Activated T-cell treated with anti-CD3 and anti-CD28 coated beads, Interleukin-2, amount 50 U/mL, for 24 hours (primary cell): ENCODE measurements around the gene TERB1.

Experiments
- DNase-seq: peaks from one replicate; pipeline ENCODE4 v3.0.0-alpha.2; 2020
- H3K27ac Mint-ChIP-seq: 2 replicates; pipeline ENCODE4 v1.8.0; 2020; ENCODE audit warnings: mild to moderate bottlenecking, mixed read lengths
- H3K27me3 Mint-ChIP-seq: 2 replicates; pipeline ENCODE4 v1.8.0; 2020; ENCODE audit warnings: mixed read lengths
- H3K36me3 Mint-ChIP-seq: 2 replicates; pipeline ENCODE4 v1.8.0; 2020; ENCODE audit warnings: low read depth, mixed read lengths
- H3K4me1 Mint-ChIP-seq: 2 replicates; pipeline ENCODE4 v1.8.0; 2020; ENCODE audit warnings: low read depth, mixed read lengths
- H3K4me3 Mint-ChIP-seq: 2 replicates; pipeline ENCODE4 v1.8.0; 2020; ENCODE audit warnings: mild to moderate bottlenecking, moderate library complexity, mixed read lengths
- H3K9me3 Mint-ChIP-seq: 2 replicates; pipeline ENCODE4 v1.8.0; 2020; ENCODE audit warnings: mixed read lengths

Gene TERB1, protein sequence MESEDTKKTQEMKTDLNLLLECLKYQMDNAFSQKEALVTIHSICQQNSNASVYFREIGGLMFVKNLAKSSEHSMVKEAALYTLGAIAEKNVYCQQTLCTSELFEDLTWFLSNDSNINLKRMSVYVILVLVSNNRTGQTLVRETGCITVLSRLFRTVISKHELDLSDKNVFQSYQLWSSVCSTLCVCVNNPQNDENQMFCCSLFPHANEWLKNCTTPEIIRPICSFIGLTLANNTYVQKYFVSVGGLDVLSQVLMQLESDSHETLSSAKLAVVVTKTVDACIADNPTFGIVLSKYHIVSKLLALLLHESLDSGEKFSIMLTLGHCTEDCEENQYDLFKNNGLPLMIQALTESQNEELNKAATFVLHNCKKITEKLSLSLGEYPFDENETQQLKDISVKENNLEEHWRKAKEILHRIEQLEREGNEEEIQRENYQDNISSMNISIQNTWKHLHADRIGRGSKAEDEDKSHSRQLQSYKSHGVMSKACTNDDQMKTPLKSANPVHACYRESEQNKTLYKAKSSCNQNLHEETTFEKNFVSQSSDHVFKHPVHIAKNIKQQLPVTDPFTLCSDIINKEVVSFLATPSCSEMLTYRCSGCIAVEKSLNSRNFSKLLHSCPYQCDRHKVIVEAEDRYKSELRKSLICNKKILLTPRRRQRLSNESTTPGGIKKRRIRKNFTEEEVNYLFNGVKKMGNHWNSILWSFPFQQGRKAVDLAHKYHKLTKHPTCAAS

DNA sequence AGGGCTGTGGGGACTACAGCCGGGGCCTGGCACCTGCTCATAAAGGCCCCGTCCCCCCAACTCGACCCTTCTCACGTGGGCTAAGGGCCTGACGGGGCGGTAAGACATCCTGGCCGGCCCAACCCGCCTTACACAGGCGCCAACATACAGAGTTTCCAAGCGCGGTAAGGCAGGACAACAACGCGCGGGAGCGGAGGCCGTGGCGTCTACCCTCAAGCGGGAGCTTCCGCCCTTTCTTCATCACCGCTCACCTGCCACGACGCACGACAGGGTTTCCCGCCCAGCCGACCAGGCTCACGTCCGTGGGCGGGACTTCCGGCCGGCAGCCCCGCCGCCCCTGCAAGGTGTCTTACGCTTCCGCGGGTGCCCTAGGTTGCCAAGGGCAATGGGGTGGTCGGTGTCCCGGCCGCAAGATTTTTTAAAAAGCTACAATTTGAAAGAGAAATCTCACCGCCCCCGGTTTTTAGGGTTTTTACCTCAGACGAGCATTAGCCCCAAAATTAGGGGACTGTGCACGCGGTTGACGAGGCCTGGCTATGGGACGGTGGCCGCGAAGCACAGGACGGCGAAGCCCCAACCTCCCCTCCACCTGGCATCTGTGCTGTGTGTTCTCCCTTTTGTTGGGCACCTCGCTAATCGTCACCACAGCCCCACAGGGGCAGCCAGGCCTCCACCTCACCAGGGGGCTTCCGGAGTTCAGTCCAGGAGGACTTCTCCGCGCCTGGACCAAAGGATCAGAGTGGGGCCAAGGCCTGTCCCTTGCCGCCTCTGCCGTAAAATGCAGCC, at the start of gene TERB1:
TERB1 (minus strand) TSS at position 265 of the 786 bp plus-strand sequence. CDS start 4,786 bp downstream, outside the sequence.
- Mint-ChIP-seq H3K27ac (no peak within 1 kb of the TSS), H3K9me3 (no peaks in the 10 kb centered on the region), H3K27me3 (no peaks in the 10 kb centered on the region)

DNA sequence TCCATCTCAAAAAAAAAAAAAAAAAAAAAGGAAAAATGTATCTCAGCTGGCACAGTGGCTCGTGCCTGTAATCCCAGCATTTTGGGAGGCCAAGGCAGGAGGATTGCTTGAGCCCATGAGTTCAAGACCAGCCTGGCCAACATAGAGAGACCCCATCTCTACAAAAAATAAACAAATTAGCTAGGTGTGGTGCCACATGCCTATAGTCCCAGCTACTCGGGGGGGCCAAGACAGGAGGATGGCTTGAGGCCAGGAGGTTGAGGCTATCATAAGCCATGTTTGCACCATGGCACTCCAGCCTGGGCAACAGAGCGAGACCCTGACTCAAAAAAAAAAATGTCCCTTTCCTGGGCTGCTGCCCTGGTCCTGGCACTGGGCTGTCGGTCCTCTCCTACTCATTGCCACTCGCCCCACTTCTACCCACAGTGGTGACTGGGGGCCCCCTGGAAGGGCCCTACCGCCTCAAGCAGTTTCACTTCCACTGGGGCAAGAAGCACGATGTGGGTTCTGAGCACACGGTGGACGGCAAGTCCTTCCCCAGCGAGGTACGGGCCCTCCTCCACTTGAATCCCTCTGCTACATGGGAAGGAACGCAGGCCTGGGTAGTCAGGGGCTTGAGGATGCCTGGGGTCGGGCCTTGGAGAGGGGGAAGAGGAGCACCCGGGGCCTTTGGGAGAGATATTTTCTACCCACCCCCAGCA, 48.9 kb upstream of the TERB1 start:
- peak; percentile 0 for DNase-seq
- H3K4me1 Mint-ChIP-seq: peaks cover 7% of the 10 kb centered on the region
- H3K4me3 Mint-ChIP-seq: no peak overlapping the region
- peaks cover 16% of the 10 kb centered on the region for H3K27me3 Mint-ChIP-seq
- no peak overlapping the region for H3K27ac Mint-ChIP-seq
- no peaks in the 10 kb centered on the region for H3K36me3 Mint-ChIP-seq
- H3K9me3 Mint-ChIP-seq: no peaks in the 10 kb centered on the region

More for the DNA sequence above, at the start of gene TERB1:
- no peak within 1 kb of the TSS for H3K4me3 Mint-ChIP-seq
- H3K4me1 Mint-ChIP-seq: no peaks in the 10 kb centered on the region
- DNase-seq: no peak
- peaks cover 62% of the 10 kb centered on the region for H3K36me3 Mint-ChIP-seq

DNA sequence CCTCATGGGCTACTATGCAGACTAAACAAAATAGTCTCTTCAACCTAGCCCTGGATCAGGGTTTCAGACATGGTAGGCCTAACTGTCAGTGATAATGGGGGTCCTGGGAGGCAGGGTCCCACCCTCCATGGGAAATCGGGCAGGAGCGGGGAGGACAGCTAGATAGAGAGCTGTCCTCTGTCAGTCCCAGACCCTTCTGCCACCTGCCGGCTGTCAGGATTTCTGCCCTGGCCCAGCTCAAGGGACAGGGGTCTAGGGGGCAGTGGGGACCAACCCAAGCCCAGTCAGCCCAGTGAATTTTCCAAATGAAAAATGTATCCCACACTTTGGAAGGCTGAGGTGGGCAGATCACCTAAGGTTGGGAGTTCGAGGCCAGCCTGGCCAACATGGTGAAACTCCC, 48.2 kb upstream of the TERB1 start:
- Mint-ChIP-seq H3K4me1 (peaks cover 10% of the 10 kb centered on the region), H3K27me3 (peaks cover 23% of the 10 kb centered on the region), H3K9me3 (no peaks in the 10 kb centered on the region), H3K4me3 (no peak overlapping the region), H3K27ac (no peak overlapping the region), H3K36me3 (no peaks in the 10 kb centered on the region)
- peak; percentile 7 for DNase-seq

DNA sequence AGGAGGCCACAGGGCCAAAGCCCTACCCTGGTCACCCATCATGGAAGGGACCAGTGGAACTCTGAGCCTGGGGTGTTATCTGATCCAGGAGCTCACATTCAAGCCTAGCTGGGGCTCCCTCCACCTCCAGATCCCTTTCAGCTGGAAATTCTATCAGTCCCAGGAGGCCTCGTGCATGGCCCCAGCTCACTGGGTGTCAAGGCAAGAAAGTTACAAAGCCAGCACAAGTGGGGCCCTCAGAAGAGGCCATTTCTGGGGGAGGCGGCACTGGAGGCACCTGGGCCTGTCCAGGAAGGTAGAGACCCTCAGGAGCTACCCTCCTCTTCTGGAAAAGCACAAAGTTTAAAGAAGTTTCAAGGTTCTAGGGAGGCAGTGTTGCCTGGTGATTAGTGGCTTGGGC, 47.6 kb upstream of the TERB1 start:
- Mint-ChIP-seq H3K27me3 (peaks cover 25% of the 10 kb centered on the region), H3K27ac (no peak overlapping the region), H3K4me3 (no peak overlapping the region), H3K36me3 (no peaks in the 10 kb centered on the region), H3K9me3 (no peaks in the 10 kb centered on the region), H3K4me1 (peaks cover 11% of the 10 kb centered on the region)
- peak; percentile 15 for DNase-seq

DNA sequence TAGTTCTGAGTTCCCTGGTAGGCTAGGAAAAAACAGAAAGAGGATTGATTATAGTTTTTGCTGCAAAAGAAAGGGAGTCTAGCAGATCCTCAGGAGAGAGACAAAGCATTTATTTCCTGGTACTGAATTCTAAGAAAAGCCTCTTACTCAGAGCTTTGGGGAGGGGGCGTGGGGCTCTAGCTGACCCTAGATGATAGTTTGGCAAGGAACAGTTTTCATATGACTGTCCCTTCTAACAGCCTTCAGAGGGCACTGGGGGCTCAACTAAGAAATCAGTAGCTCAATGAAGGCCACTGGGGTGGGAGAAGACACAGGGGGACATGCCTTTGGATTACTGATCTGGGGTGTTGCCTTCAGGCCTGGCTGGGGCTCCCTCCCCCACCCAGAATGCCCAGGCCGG, 46.8 kb upstream of the TERB1 start:
- Mint-ChIP-seq H3K27ac (no peak overlapping the region), H3K4me3 (no peak overlapping the region), H3K36me3 (no peaks in the 10 kb centered on the region), H3K9me3 (no peaks in the 10 kb centered on the region), H3K27me3 (peaks cover 33% of the 10 kb centered on the region), H3K4me1 (peaks cover 14% of the 10 kb centered on the region)
- DNase-seq: no peak

DNA sequence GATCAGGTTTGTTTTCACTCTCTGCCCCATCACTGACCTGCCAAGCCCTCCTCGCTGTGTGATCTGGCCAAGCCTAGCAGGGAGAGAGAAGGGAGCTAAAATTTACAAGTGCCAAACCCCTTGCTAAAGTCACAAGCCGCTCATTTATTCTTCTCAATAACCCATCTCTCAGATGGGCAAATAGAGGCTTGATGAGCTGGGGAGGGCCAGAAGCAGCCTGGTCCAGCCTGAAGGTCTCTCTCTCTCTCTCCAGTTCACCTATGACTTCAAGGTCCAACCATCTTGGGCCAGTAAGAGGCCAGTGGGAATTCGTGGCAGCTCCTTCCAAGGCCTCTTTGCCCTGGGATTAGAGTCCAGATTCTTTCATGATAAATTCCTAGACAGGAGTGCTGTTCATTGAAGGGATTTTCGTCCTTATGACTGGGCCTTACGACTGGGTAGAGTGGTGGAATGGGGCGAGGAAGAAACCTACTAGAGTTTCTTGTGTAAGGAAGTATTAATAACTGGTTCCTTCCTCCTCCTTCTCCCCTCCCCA, 46.2 kb upstream of the TERB1 start:
- Mint-ChIP-seq H3K27ac (no peak overlapping the region), H3K27me3 (peaks cover 39% of the 10 kb centered on the region), H3K36me3 (no peaks in the 10 kb centered on the region), H3K9me3 (no peaks in the 10 kb centered on the region), H3K4me1 (peaks cover 14% of the 10 kb centered on the region), H3K4me3 (no peak overlapping the region)
- no peak for DNase-seq

DNA sequence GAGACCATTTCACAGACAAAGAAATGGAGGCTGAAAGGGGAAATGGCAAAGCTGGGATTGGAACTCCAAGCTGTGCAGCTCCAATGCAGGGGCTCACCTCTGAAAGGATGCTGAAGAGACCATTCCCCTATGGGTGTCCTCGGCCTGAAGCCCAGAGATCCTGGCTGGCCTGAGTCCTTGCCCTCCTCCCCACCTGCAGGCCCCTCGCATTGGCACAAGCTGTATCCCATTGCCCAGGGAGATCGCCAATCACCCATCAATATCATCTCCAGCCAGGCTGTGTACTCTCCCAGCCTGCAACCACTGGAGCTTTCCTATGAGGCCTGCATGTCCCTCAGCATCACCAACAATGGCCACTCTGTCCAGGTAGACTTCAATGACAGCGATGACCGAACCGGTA, 45.4 kb upstream of the TERB1 start:
- Mint-ChIP-seq H3K9me3 (no peaks in the 10 kb centered on the region), H3K36me3 (no peaks in the 10 kb centered on the region), H3K27me3 (peaks cover 42% of the 10 kb centered on the region), H3K4me3 (no peak overlapping the region), H3K4me1 (peaks cover 14% of the 10 kb centered on the region), H3K27ac (no peak overlapping the region)
- peak; percentile 15 for DNase-seq

DNA sequence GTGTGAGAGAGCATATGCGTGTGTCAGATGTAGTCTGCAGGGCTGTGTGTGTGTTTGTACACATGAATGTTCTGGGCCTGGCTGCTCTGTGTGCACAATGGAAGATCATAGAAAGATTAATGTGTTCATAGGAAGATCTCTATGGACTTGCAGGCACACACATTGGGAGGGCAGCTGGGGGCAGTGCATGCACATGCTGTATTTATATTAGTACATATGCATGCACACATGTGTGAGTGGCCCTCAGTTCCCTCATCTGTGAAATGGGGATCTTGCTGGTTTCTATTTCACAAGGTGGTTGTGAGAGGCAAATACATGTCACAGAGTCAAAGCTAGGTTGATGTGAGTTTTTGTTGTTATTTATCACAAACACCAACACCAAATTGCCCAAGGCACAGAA, 44.9 kb upstream of the TERB1 start:
- H3K36me3 Mint-ChIP-seq: no peaks in the 10 kb centered on the region
- peaks cover 42% of the 10 kb centered on the region for H3K27me3 Mint-ChIP-seq
- H3K27ac Mint-ChIP-seq: no peak overlapping the region
- no peaks in the 10 kb centered on the region for H3K9me3 Mint-ChIP-seq
- no peak for DNase-seq
- peaks cover 14% of the 10 kb centered on the region for H3K4me1 Mint-ChIP-seq
- H3K4me3 Mint-ChIP-seq: no peak overlapping the region

DNA sequence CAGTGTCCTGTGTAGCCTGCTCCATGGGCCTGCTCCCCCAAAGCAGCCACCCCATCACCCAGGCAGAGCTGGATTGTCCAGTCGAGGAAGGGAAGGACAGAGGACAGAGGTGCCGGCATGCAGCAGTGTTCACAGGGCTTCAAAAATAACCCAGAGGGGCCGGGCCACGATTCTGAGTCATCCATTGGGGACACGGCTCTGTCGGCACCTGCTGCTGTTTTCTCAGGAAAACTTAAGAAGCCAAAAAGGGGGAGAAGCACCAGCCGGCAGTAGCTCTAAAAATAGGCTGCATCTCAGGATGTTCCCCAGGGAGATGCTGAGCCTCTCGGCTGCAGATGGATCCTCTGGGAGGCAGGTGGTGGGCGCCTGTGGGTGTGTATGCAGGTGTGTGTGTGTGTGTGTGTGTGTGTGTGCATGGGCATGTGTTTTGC, 44.4 kb upstream of the TERB1 start:
- Mint-ChIP-seq H3K9me3 (no peaks in the 10 kb centered on the region), H3K27ac (no peak overlapping the region), H3K4me1 (peaks cover 14% of the 10 kb centered on the region), H3K36me3 (no peaks in the 10 kb centered on the region), H3K4me3 (no peak overlapping the region), H3K27me3 (peaks cover 42% of the 10 kb centered on the region)
- DNase-seq: peak; percentile 25

DNA sequence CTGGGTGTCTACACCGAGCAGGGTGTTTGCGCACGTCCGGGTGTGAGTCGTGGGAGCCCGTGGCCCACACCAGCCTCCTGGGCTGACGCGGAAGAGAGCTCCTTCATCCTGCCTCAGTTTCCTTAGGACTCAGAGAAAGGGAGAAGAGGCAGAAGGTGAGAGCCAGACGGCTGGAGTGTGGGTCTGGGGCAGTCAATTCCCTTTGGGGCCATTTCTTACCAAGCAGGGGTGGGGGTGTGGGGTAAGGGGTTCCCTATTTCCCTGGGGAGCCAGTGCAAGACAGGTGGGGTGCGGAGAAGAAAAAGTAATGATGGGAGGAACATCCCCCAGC, 43.7 kb upstream of the TERB1 start:
- Mint-ChIP-seq H3K27me3 (peaks cover 43% of the 10 kb centered on the region), H3K9me3 (no peaks in the 10 kb centered on the region), H3K27ac (no peak overlapping the region), H3K4me1 (peaks cover 14% of the 10 kb centered on the region), H3K36me3 (no peaks in the 10 kb centered on the region), H3K4me3 (peak overlapping the region; percentile 41)
- no peak for DNase-seq

DNA sequence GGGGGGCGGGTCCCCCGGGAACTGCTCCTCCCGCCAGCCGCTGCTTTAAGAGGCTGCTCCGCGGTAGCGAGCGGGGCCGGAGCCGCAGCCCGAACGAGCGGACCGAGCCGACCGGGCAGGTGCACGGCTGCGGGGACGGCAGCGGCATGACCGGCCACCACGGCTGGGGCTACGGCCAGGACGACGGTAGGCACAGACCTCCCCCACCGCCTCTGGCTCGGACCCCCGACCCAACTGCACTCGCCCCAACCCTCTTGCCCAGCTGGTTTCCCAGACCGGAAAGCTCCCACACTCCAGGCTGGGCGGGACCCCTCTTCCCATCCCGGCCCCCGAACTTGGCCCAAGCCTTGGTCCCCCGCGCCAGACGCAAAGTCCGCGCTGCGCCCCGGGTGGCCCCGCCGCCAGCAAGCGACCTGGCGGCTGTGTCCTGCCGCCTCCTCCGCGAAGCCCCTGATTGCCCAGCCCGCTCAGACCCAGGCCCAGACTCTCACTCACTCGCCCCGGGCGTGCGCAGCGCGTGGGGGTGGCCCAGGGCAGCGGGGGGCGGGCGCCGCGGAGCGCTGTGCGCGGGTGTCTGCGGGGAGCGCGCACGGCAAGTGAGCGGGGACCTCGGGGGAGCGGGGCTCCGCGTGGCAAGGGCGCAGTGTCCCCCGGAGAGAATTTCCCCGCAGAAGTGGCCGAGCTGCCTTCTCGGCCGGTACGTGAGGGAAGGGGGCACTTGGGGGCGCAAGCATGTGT, 43.1 kb upstream of the TERB1 start, which contains the start of gene CA7:
CA7 (plus strand) TSS at position 73 of the 738 bp plus-strand sequence; CDS start at position 147, 74 bp downstream.
- Mint-ChIP-seq H3K27me3 (peaks cover 49% of the 10 kb centered on the region), H3K4me1 (peaks cover 14% of the 10 kb centered on the region), H3K36me3 (no peaks in the 10 kb centered on the region), H3K9me3 (no peaks in the 10 kb centered on the region), H3K27ac (no peak within 1 kb of the TSS), H3K4me3 (peak within 1 kb of the TSS; percentile 54)
- peak; percentile 36 for DNase-seq

DNA sequence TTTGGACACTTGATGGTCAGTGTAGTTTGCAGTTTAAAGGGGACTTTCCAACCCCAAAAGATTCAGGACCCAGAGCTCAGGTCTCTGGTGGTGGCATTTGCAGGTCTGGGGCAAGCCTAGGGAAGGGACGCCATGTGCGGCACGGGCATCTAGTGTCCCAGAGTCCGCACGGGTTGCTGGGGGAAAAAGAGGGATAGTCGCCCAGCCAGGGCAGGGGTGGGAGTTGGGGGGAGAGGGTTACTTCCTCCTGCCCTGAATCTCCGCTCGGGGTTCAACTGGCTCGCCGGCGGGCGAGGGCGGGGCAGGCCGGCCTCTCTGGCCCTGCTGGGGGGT, 42.6 kb upstream of the TERB1 start:
- peaks cover 53% of the 10 kb centered on the region for H3K27me3 Mint-ChIP-seq

DNA sequence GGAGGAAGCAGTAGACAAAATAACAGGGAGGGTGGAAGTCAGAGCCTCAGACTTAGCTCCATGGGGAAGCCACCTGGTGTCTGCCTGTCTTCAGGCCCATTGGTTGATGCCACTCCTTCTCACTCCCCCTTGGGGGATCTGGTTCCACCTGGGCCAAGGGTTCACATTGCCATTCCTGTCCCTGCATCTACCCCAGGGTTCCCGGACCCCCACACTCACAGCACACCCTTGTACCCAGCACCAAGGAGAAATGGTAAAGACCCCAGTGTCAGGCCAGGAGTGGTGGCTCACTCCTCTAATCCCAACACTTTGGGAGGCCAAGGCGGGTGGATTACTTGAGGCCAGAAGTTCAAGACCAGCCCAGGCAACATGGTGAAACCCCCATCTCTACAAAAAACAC, 41.8 kb upstream of the TERB1 start:
- DNase-seq: peak; percentile 13
- Mint-ChIP-seq H3K27me3 (peaks cover 60% of the 10 kb centered on the region), H3K4me1 (peaks cover 12% of the 10 kb centered on the region), H3K27ac (no peak overlapping the region), H3K9me3 (no peaks in the 10 kb centered on the region), H3K4me3 (no peak overlapping the region), H3K36me3 (no peaks in the 10 kb centered on the region)

More for the DNA sequence above, 42.6 kb upstream of the TERB1 start:
- DNase-seq: peak; percentile 28
- Mint-ChIP-seq H3K36me3 (no peaks in the 10 kb centered on the region), H3K9me3 (no peaks in the 10 kb centered on the region), H3K27ac (no peak overlapping the region), H3K4me3 (peak overlapping the region; percentile 54), H3K4me1 (peaks cover 14% of the 10 kb centered on the region)
